ENCODE data around the gene RSPO4. TPM values are rescaled to one million over a fixed set of nuclear protein-coding genes. Genes with fewer than 3 reads are reported as not detected.

RSPO4 gene
- total and polyA plus RNA-seq, 9 of the 15 experiments (the other 6 are each of a cell fraction or from before 2014, with no cell fraction given), result 0.04 to 0.34 TPM; not detected in 7

DNA sequence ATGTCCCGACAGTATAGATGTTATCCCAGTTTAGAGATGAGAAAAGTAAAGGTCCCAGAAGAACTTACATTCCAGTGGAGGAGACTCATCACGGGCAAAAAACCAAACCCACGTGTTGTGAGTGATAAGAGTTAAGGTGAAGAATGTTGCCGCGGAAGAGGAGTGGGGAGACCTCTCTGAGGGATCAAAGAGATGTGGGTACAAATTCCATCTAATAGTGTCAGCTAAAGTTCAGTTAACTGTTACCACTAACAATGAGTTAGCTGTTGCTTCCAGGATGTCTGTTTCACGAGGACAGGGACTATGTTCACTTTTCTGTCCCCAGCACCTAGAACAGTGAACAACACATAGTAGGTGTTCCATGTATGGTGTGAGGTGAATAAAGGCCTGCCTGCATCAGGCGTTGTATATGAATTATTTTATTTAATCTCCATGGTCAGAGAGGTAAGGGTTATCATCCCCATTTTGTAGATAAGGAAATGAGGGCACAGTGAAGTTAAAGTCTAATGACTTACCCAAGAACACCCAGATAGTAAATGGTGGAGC, 39.8 kb upstream of the RSPO4 start:
- Histone ChIP-seq H3K27ac (ENCODE audit: extremely low read depth, low read depth, low read length) (no peak overlapping the region), H3K36me3 (ENCODE audit: control insufficient read depth, insufficient read depth, low read length) (no peaks in the 10 kb centered on the region), H3K4me3 (no peak overlapping the region), H3K79me2 (ENCODE audit: control insufficient read depth, insufficient read depth, low read length) (no peaks in the 10 kb centered on the region), H3K9ac (ENCODE audit: insufficient read depth in 1 of 2, low read depth in 2 of 2, low read length in 2 of 2) (no peak overlapping the region), H3K4me2 (ENCODE audit: insufficient read depth, low read length) (no peak overlapping the region), H4K20me1 (replicated peaks; ENCODE audit: control insufficient read depth, insufficient read depth, low read length) (no peaks in the 10 kb centered on the region), H2AFZ (ENCODE audit: low read depth, low read length) (no peak overlapping the region), H3K4me1 (replicated peaks in 1 of 2; ENCODE audit: control insufficient read depth in 2 of 2, insufficient read depth in 2 of 2, low read length in 2 of 2) (no peaks in the 10 kb centered on the region), H3K9me1 (ENCODE audit: control insufficient read depth, insufficient read depth, low read length) (no peaks in the 10 kb centered on the region), H3K9me3 (replicated peaks; ENCODE audit: control insufficient read depth, insufficient read depth, low read depth, low read length) (no peaks in the 10 kb centered on the region), H3K27me3 (ENCODE audit: control insufficient read depth in 2 of 2, insufficient read depth in 2 of 2, low read length in 2 of 2) (peaks cover 3 to 36% of the 10 kb centered on the region in 2 experiments; a peak in 4 of 5 replicates)
- DNase-seq (ENCODE audit: extremely low read depth in 1 of 4, low spot score in 3 of 4) (no peak), FAIRE-seq (no peak), ATAC-seq (no peak)
- TF ChIP-seq HNRNPK (IDR thresholded peaks at IDR 0.05; ENCODE audit: low read depth, low read length, poor library complexity, severe bottlenecking) (no peak), KHSRP (IDR thresholded peaks at IDR 0.05) (no peak), ZNF224 (CRISPR knock-in tag; IDR thresholded peaks at IDR 0.05) (no peak), MAFF (IDR thresholded peaks at IDR 0.05; ENCODE audit: low read length) (no peak), FOXM1 (IDR thresholded peaks at IDR 0.05; ENCODE audit: low read depth) (no peak), FOXM1 (CRISPR knock-in tag; IDR thresholded peaks at IDR 0.05; ENCODE audit: low read depth) (no peak), ZC3H4 (CRISPR knock-in tag; IDR thresholded peaks at IDR 0.05; ENCODE audit: borderline replicate concordance) (no peak), TCF3 (CRISPR knock-in tag; IDR thresholded peaks at IDR 0.05) (no peak), PTTG1 (tag; IDR thresholded peaks at IDR 0.05; ENCODE audit: low read depth) (no peak), ZNF134 (CRISPR knock-in tag; conservative IDR thresholded peaks at IDR 0.05) (no peak), NUFIP1 (IDR thresholded peaks at IDR 0.05; ENCODE audit: partially characterized antibody) (no peak), MTA2 (IDR thresholded peaks at IDR 0.05; ENCODE audit: low read depth) (no peak), DNMT1 (IDR thresholded peaks at IDR 0.05) (no peak), SETDB1 (IDR thresholded peaks at IDR 0.05; ENCODE audit: low read length) (no peak), HLTF (IDR thresholded peaks at IDR 0.05) (no peak)
- TF ChIP-seq, protein P1, sequence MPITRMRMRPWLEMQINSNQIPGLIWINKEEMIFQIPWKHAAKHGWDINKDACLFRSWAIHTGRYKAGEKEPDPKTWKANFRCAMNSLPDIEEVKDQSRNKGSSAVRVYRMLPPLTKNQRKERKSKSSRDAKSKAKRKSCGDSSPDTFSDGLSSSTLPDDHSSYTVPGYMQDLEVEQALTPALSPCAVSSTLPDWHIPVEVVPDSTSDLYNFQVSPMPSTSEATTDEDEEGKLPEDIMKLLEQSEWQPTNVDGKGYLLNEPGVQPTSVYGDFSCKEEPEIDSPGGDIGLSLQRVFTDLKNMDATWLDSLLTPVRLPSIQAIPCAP (CRISPR knock-in tag; IDR thresholded peaks at IDR 0.05; ENCODE audit: borderline replicate concordance), result no peak
- TF ChIP-seq, protein P2, sequence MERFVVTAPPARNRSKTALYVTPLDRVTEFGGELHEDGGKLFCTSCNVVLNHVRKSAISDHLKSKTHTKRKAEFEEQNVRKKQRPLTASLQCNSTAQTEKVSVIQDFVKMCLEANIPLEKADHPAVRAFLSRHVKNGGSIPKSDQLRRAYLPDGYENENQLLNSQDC (CRISPR knock-in tag; IDR thresholded peaks at IDR 0.05), result no peak
- TF ChIP-seq, protein P3, sequence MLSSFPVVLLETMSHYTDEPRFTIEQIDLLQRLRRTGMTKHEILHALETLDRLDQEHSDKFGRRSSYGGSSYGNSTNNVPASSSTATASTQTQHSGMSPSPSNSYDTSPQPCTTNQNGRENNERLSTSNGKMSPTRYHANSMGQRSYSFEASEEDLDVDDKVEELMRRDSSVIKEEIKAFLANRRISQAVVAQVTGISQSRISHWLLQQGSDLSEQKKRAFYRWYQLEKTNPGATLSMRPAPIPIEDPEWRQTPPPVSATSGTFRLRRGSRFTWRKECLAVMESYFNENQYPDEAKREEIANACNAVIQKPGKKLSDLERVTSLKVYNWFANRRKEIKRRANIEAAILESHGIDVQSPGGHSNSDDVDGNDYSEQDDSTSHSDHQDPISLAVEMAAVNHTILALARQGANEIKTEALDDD (IDR thresholded peaks at IDR 0.05), result no peak
- in situ Hi-C loops (cut with MboI) (no loop called here), intact Hi-C loops (cut with micrococcal nuclease) (no loop called here)
- WGBS (ENCODE audit: insufficient coverage, low coverage, missing lambda C conversion rate), result 3% methylated on average over 7 of the region's 7 CpGs
- CTCF ChIA-PET (ENCODE audit: low intra/inter-chr PET ratio), result no interaction called here
- no TSS peak for BruUV-seq (replicated peaks)
- POLR2A ChIA-PET, result no interaction called here
